Adrenal gland (tissue), 5 donors: ENCODE data around the gene SF3A1.

Source experiments
- POLR2A ChIP-seq, 2 donors: fragments of 450-650 bp; IDR thresholded peaks; one replicate each; pipeline ENCODE4 v1.6.1; 2017; ENCODE audit warnings: antibody characterized with exemption in 2 of 2, mild to moderate bottlenecking in 2 of 2, moderate library complexity in 1 of 2
- TF ChIP-seq, protein P1 (sequence below), 6 experiments: fragments of 450-650 bp in 4 of 6; fragments of 200-600 bp in 2 of 6; sonication (generic) in 1 of 6; IDR thresholded peaks; 1 replicate in 5 of 6; 2 replicates in 1 of 6; pipeline versions ENCODE4 v1.5.1 to v1.8.0; 2016 to 2021; ENCODE audit warnings: antibody characterized with exemption in 6 of 6, mild to moderate bottlenecking in 2 of 6, moderate library complexity in 1 of 6
- donor health status: DM: no; HTN: no; CAD: no.

DNA sequence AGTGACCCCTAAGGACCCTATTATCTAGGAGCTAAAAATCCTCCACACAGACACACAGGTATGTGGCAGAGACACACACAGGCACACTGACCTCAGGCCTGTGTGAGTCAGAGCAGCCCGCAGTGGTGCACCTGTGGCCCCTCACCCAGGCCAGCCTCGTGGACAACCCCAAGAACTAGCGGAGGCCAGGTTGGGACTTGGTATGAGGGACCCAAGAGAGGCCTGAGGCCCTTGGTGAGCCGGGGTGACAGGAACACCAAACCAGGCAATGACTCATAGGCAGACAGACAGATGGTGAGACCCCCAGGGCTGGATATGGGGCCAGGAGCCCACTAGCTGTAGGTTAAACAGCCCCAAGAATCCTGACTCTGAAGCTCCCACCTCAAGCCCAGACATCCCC is 73.4 kb downstream of the SF3A1 start:
- TF ChIP-seq, protein P1, sequence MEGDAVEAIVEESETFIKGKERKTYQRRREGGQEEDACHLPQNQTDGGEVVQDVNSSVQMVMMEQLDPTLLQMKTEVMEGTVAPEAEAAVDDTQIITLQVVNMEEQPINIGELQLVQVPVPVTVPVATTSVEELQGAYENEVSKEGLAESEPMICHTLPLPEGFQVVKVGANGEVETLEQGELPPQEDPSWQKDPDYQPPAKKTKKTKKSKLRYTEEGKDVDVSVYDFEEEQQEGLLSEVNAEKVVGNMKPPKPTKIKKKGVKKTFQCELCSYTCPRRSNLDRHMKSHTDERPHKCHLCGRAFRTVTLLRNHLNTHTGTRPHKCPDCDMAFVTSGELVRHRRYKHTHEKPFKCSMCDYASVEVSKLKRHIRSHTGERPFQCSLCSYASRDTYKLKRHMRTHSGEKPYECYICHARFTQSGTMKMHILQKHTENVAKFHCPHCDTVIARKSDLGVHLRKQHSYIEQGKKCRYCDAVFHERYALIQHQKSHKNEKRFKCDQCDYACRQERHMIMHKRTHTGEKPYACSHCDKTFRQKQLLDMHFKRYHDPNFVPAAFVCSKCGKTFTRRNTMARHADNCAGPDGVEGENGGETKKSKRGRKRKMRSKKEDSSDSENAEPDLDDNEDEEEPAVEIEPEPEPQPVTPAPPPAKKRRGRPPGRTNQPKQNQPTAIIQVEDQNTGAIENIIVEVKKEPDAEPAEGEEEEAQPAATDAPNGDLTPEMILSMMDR (IDR thresholded peaks at IDR 0.05), result no peak
- TF ChIP-seq POLR2A (IDR thresholded peaks at IDR 0.05), result no peak
